ENCODE data around the gene FKBP1A. TPM values are rescaled to one million over a fixed set of nuclear protein-coding genes. Genes with fewer than 3 reads are reported as not detected.
A peak's percentile ranks its signal among the peaks of the same experiment; 100 is the strongest.

Gene FKBP1A
- total RNA-seq, 4 donors from 2014 or later: 76.2 to 132 (median 102) TPM

DNA sequence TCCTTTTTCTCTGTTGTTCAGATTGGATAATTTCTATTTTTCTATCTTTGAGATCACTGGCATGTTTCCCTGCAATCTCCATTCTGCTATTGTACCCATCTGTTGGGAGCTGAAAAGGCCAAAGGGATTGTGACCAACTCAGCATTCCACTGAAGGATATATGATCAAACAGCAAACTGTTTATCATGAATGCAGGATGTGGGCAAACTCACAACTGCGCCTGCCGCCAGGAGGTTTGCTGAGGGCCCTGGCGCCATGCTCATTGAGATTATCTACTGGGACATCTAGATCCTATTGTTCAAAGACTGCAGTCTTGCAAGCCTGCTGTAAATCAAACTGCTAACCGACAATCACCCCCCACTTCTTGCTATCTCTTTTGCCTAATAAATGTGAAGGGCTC, 3.8 kb upstream of the FKBP1A start:
- H3K36me3 ChIP-seq: no peaks in the 10 kb centered on the region
- H3K9me3 ChIP-seq: no peaks in the 10 kb centered on the region
- TF ChIP-seq, protein P1, sequence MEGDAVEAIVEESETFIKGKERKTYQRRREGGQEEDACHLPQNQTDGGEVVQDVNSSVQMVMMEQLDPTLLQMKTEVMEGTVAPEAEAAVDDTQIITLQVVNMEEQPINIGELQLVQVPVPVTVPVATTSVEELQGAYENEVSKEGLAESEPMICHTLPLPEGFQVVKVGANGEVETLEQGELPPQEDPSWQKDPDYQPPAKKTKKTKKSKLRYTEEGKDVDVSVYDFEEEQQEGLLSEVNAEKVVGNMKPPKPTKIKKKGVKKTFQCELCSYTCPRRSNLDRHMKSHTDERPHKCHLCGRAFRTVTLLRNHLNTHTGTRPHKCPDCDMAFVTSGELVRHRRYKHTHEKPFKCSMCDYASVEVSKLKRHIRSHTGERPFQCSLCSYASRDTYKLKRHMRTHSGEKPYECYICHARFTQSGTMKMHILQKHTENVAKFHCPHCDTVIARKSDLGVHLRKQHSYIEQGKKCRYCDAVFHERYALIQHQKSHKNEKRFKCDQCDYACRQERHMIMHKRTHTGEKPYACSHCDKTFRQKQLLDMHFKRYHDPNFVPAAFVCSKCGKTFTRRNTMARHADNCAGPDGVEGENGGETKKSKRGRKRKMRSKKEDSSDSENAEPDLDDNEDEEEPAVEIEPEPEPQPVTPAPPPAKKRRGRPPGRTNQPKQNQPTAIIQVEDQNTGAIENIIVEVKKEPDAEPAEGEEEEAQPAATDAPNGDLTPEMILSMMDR (IDR thresholded peaks at IDR 0.05): no peak
- TF ChIP-seq POLR2A (IDR thresholded peaks at IDR 0.05): no peak
- DNase-seq: no peak
- 66 to 73% methylated on average over 4 of the region's 4 CpGs for WGBS, 2 donors
- peaks cover 0 to 64% (median 0%) of the 10 kb centered on the region in 4 donors for H3K27me3 ChIP-seq
- no peak overlapping the region for H3K27ac ChIP-seq
- intact Hi-C loops (cut with DNase I): loop anchor here (10.0 kb wide), 1 partner anchor 82 kb away; no protein-coding TSS in a partner anchor
- H3K4me3 ChIP-seq: no peak overlapping the region
- H3K4me1 ChIP-seq: peaks cover 2 to 35% (median 6%) of the 10 kb centered on the region in 3 donors

DNA sequence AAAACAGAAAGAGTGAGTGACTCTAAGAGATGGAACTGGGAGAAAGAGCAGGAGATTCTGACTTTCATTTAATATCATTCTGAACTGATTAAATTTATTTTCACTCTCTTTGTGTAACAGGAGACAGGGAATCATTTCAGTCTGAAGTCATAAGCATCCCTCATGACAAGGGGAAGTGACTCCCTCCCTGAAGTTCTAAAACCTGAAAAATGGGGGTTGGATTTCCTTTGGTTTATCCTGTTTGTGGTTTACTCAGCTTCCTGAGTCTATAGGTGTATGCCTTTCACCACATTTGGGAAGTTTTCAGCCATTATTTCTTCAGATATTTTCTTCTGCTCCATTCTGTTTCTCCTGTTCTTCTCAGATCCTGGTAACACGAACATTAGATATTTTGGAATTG, 3.4 kb upstream of the FKBP1A start:
- Histone ChIP-seq H3K36me3 (no peaks in the 10 kb centered on the region), H3K4me1 (peaks cover 7 to 40% (median 9%) of the 10 kb centered on the region in 3 donors), H3K27ac (no peak overlapping the region), H3K9me3 (no peaks in the 10 kb centered on the region), H3K4me3 (no peak overlapping the region), H3K27me3 (peaks cover 0 to 61% (median 0%) of the 10 kb centered on the region in 4 donors)
- DNase-seq: no peak
- WGBS, 2 donors: 27 to 46% methylated on average over 1 of the region's 1 CpG
- TF ChIP-seq POLR2A (IDR thresholded peaks at IDR 0.05): no peak
- TF ChIP-seq, protein P1 (IDR thresholded peaks at IDR 0.05): no peak
- intact Hi-C loops (cut with DNase I): loop anchor here (10.0 kb wide), 1 partner anchor 81 kb away; no protein-coding TSS in a partner anchor

DNA sequence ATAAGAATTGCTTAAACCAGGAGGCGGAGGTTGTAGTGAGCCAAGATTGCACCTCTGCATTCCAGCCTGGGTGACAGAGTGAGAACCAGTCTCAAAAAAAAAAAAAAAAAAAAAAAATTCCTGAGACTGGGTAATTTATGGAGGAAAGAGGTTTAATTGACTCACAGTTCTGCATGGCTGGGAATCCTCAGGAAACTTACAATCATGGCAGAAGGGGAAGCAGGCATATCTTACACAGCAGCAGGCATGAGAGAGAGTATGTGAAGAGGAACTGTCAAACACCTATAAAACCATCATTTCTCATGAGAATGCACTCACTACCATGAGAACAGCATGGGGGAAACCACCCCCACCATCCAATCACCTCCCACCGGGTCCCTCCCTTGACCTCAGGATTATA, 1.8 kb upstream of the FKBP1A start:
- H3K27me3 ChIP-seq: peaks cover 0 to 46% (median 0%) of the 10 kb centered on the region in 4 donors
- H3K4me3 ChIP-seq: no peak overlapping the region
- H3K9me3 ChIP-seq: no peaks in the 10 kb centered on the region
- no peaks in the 10 kb centered on the region for H3K36me3 ChIP-seq
- intact Hi-C loops (cut with DNase I): loop anchor here (10.0 kb wide), 1 partner anchor 80 kb away; no protein-coding TSS in a partner anchor
- H3K27ac ChIP-seq: no peak overlapping the region
- WGBS, 2 donors: 63 to 79% methylated on average over 2 of the region's 2 CpGs
- no peak for DNase-seq
- peaks cover 19 to 45% (median 25%) of the 10 kb centered on the region in 3 donors for H3K4me1 ChIP-seq
- no peak for TF ChIP-seq POLR2A (IDR thresholded peaks at IDR 0.05)
- TF ChIP-seq, protein P1 (IDR thresholded peaks at IDR 0.05): no peak

DNA sequence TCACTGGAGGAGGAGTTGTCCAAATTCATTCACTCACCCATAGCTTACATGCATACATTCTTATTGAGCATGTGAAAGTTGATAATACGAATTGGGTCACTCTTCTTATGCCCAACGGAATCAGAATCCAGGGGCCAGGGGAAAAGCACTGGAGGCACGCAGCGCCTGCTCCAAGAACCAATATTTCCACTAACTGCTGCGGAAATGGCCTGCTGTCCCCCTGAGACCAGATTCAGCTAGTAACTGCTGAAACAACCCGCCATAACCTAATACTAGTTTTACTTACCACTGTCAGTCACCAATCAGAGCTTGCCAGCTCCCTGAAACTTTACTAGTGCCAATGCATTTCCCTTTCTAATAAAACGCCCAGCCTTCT, 641 bp upstream of the FKBP1A start:
- WGBS, 2 donors: 52 to 55% methylated on average over 5 to 7 of the region's 7 CpGs
- no peaks in the 10 kb centered on the region for H3K9me3 ChIP-seq
- H3K27ac ChIP-seq: peak overlapping the region; percentile 80 to 92 (median 91)
- peak overlapping the region; percentile 62 to 97 (median 92) for H3K4me3 ChIP-seq
- no peak for TF ChIP-seq POLR2A (IDR thresholded peaks at IDR 0.05)
- TF ChIP-seq, protein P1 (IDR thresholded peaks at IDR 0.05): no peak
- no peaks in the 10 kb centered on the region for H3K36me3 ChIP-seq
- intact Hi-C loops (cut with DNase I): loop anchor here (10.0 kb wide), 1 partner anchor 79 kb away; no protein-coding TSS in a partner anchor
- H3K27me3 ChIP-seq: peaks cover 0 to 34% (median 0%) of the 10 kb centered on the region in 4 donors
- DNase-seq: no peak
- peaks cover 25 to 52% (median 37%) of the 10 kb centered on the region in 3 donors for H3K4me1 ChIP-seq

DNA sequence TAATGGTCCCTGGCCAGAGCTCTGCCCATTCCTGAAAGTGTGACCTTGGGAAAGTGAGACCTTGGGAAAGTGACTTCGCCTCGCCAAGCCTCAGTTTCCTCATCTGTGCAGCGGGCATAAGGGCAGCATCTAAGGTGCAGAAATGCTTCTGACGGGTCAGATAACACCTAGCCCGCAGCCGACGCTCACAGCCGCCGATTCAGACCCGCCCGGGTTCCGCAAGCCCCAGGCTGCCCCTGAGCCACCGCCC, 486 bp downstream of the FKBP1A start:
- peaks cover 0 to 23% (median 0%) of the 10 kb centered on the region in 4 donors for H3K27me3 ChIP-seq
- TF ChIP-seq, protein P1 (IDR thresholded peaks at IDR 0.05): no peak
- TF ChIP-seq POLR2A (IDR thresholded peaks at IDR 0.05): no peak
- no peak for DNase-seq
- H3K4me1 ChIP-seq: peaks cover 25 to 59% (median 41%) of the 10 kb centered on the region in 3 donors
- intact Hi-C loops (cut with DNase I): loop anchor here (10.0 kb wide), 1 partner anchor 78 kb away; no protein-coding TSS in a partner anchor
- H3K4me3 ChIP-seq: peak overlapping the region; percentile 62 to 97 (median 92)
- 0 to 5% methylated on average over 3 to 4 of the region's 13 CpGs for WGBS, 2 donors
- H3K27ac ChIP-seq: peak overlapping the region; percentile 80 to 92 (median 91)
- no peaks in the 10 kb centered on the region for H3K9me3 ChIP-seq
- H3K36me3 ChIP-seq: no peaks in the 10 kb centered on the region
